Ovary (tissue), 3 donors: ENCODE measurements around the gene MLLT11.

ENCODE experiments used
- POLR2A ChIP-seq: fragments of 450-650 bp; IDR thresholded peaks from one replicate; pipeline ENCODE4 v1.6.1; 2017; ENCODE audit warnings: antibody characterized with exemption, mild to moderate bottlenecking, moderate library complexity
- TF ChIP-seq, protein P1 (sequence below), 3 donors: fragments of 450-650 bp in 2 of 3; fragments of 200-600 bp in 1 of 3; IDR thresholded peaks; one replicate each; pipeline versions ENCODE4 v1.5.1 to v1.8.0; 2016 to 2022; ENCODE audit warnings: antibody characterized with exemption in 3 of 3, mild to moderate bottlenecking in 1 of 3
- donor health status: DM: no; HTN: no; CAD: no.

DNA sequence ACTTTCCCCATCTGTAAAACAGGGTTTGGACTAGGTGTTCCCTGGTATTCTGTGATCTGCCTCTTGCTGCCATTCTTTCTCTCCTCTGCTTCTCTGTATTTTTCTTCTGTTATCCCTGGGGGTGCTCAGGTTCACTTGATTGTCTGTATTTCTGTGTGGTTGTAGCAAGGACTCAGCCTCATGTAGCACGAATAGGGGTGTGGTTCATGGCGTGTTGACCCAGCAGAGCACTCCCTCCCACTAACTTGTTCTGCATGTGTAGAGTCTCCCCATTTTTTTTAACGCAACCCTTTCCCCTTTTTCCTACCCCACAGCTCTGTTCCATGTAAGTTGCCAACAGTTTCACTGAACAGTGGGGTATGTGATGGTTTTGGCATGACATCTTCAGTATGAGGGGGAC, 25.0 kb upstream of the MLLT11 start:
- TF ChIP-seq, protein P1, sequence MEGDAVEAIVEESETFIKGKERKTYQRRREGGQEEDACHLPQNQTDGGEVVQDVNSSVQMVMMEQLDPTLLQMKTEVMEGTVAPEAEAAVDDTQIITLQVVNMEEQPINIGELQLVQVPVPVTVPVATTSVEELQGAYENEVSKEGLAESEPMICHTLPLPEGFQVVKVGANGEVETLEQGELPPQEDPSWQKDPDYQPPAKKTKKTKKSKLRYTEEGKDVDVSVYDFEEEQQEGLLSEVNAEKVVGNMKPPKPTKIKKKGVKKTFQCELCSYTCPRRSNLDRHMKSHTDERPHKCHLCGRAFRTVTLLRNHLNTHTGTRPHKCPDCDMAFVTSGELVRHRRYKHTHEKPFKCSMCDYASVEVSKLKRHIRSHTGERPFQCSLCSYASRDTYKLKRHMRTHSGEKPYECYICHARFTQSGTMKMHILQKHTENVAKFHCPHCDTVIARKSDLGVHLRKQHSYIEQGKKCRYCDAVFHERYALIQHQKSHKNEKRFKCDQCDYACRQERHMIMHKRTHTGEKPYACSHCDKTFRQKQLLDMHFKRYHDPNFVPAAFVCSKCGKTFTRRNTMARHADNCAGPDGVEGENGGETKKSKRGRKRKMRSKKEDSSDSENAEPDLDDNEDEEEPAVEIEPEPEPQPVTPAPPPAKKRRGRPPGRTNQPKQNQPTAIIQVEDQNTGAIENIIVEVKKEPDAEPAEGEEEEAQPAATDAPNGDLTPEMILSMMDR (IDR thresholded peaks at IDR 0.05), result no peak
- TF ChIP-seq POLR2A, result no peak
